HL-60 (cell line): ENCODE measurements around the gene SLC45A1.

Experiments used
- DNase-seq, 2 experiments: peaks; one replicate each; pipeline ENCODE4 v3.0.0-alpha.2; 2010 to 2020; ENCODE audit warnings: low read depth in 1 of 2, low spot score in 1 of 2
- H3K27ac ChIP-seq: fragments of 250-450 bp; sonication (Bioruptor Pico); replicated peaks from 2 replicates; pipeline ENCODE4 v1.5.1; 2020; ENCODE audit warnings: mild to moderate bottlenecking, moderate library complexity
- H3K27me3 ChIP-seq: fragments of 250-450 bp; sonication (Bioruptor Pico); 2 replicates; pipeline ENCODE4 v1.5.1; 2021; ENCODE audit warnings: mild to moderate bottlenecking, moderate library complexity; ENCODE audit not compliant: insufficient read depth, poor library complexity, severe bottlenecking
- H3K4me3 ChIP-seq: replicated peaks from 2 replicates; pipeline ENCODE4 v1.5.1; 2011; ENCODE audit warnings: mild to moderate bottlenecking, control low read depth, low read length; ENCODE audit not compliant: insufficient read depth
- CTCF ChIP-seq: IDR thresholded peaks from one replicate; pipeline ENCODE4 v1.5.1; 2011; ENCODE audit warnings: low read length, control low read depth, inconsistent platforms; ENCODE audit not compliant: insufficient read depth
- GABPA ChIP-seq: IDR thresholded peaks from 2 replicates; pipeline ENCODE4 v1.6.1; 2012; ENCODE audit warnings: low read depth
- POLR2AphosphoS5 ChIP-seq: IDR thresholded peaks from 2 replicates; pipeline ENCODE4 v1.6.1; 2012; ENCODE audit warnings: low read depth
- REST ChIP-seq: IDR thresholded peaks from 2 replicates; pipeline ENCODE4 v1.6.1; 2012; ENCODE audit warnings: low read depth; ENCODE audit not compliant: insufficient replicate concordance
- SPI1 ChIP-seq: IDR thresholded peaks from 2 replicates; pipeline ENCODE4 v1.6.1; 2012; ENCODE audit warnings: low read depth, mild to moderate bottlenecking, borderline replicate concordance

SLC45A1 gene

GRCh38 chr1:8344893-8345507 lies 27.1 kb downstream of the SLC45A1 start:
- Histone ChIP-seq H3K27ac (no peak overlapping the region), H3K4me3 (no peak overlapping the region), H3K27me3 (peaks cover 2% of the 10 kb centered on the region)
- no peak for TF ChIP-seq POLR2AphosphoS5
- TF ChIP-seq GABPA: no peak
- TF ChIP-seq SPI1: no peak
- TF ChIP-seq REST: no peak
- no peak for TF ChIP-seq CTCF
- no peak for DNase-seq

GRCh38 chr1:8345621-8346415 lies 27.9 kb downstream of the SLC45A1 start:
- Histone ChIP-seq H3K27ac (no peak overlapping the region), H3K27me3 (peaks cover 2% of the 10 kb centered on the region), H3K4me3 (no peak overlapping the region)
- no peak for TF ChIP-seq POLR2AphosphoS5
- TF ChIP-seq CTCF: no peak
- no peak for TF ChIP-seq GABPA
- no peak for DNase-seq

- Histone ChIP-seq H3K27me3 (peaks cover 2% of the 10 kb centered on the region), H3K4me3 (no peak overlapping the region), H3K27ac (no peak overlapping the region)
- TF ChIP-seq REST (no peak), POLR2AphosphoS5 (no peak)
- DNase-seq: no peak
Measured at GRCh38 chr1:8347635-8348034, 29.7 kb downstream of the SLC45A1 start.

- Histone ChIP-seq H3K4me3 (no peak overlapping the region), H3K27me3 (peaks cover 2% of the 10 kb centered on the region), H3K27ac (no peak overlapping the region)
- no peak for TF ChIP-seq SPI1
- TF ChIP-seq REST: no peak
- no peak for TF ChIP-seq GABPA
- no peak for TF ChIP-seq POLR2AphosphoS5
- TF ChIP-seq CTCF: no peak
- no peak for DNase-seq
Measured at GRCh38 chr1:8348047-8348776, 30.3 kb downstream of the SLC45A1 start.
